Activated CD4-positive, alpha-beta T cell treated with anti-CD3 and anti-CD28 coated beads for 4 hours (primary cell): Measurements from ENCODE around the gene CAPN1.
"Not testable (repeated sequence)": the region's sequence is repeated elsewhere in the genome, so short reads cannot be mapped to it uniquely, and the experiment has no call there.

Experiments
- DNase-seq, 2 donors: peaks; one replicate each; pipeline ENCODE4 v3.0.0-alpha.2; 2020

CAPN1 gene

GRCh38 chr11:65181569-65182257 lies at the start of gene CAPN1:
TSS of gene CAPN1 (plus strand) at chr11:65181928. CDS start at chr11:65182702, 774 bp downstream.
- DNase-seq, result peak; percentile 67 to 69

GRCh38 chr11:65132238-65132987 lies 49.3 kb upstream of the CAPN1 start:
- no peak for DNase-seq

GRCh38 chr11:65132988-65133700 lies 48.6 kb upstream of the CAPN1 start:
- peak; percentile 54 to 55 for DNase-seq

- no peak for DNase-seq
Observed at GRCh38 chr11:65133724-65134123, 48.0 kb upstream of the CAPN1 start.

GRCh38 chr11:65134240-65134951 lies 47.3 kb upstream of the CAPN1 start, which contains the start of gene SYVN1:
TSS of gene SYVN1 (minus strand) at chr11:65134519. CDS start at chr11:65133601, 918 bp downstream.
- DNase-seq, result peak; percentile 91 to 92

- peak; percentile 78 to 82 for DNase-seq
Observed at GRCh38 chr11:65134952-65135632, 46.6 kb upstream of the CAPN1 start.

- DNase-seq, result no peak
Observed at GRCh38 chr11:65135633-65136145, 46.0 kb upstream of the CAPN1 start.

GRCh38 chr11:65136515-65137096 lies 45.1 kb upstream of the CAPN1 start:
- no peak for DNase-seq

- no peak for DNase-seq
Observed at GRCh38 chr11:65141896-65142494, 39.7 kb upstream of the CAPN1 start.

GRCh38 chr11:65147352-65148075 lies 34.2 kb upstream of the CAPN1 start:
- DNase-seq, result no peak

- no peak for DNase-seq
Observed at GRCh38 chr11:65148657-65149056, 33.1 kb upstream of the CAPN1 start.

GRCh38 chr11:65150131-65150508 lies 31.6 kb upstream of the CAPN1 start:
- DNase-seq, result not testable (repeated sequence)

GRCh38 chr11:65150509-65151299 lies 31.0 kb upstream of the CAPN1 start:
- DNase-seq, result no peak

GRCh38 chr11:65151331-65151899 lies 30.3 kb upstream of the CAPN1 start:
- no peak for DNase-seq

GRCh38 chr11:65152122-65152521 lies 29.6 kb upstream of the CAPN1 start:
- DNase-seq, result no peak

- DNase-seq, result no peak
Observed at GRCh38 chr11:65156256-65156655, 25.5 kb upstream of the CAPN1 start.

GRCh38 chr11:65156926-65157325 lies 24.8 kb upstream of the CAPN1 start:
- no peak for DNase-seq

GRCh38 chr11:65157336-65157735 lies 24.4 kb upstream of the CAPN1 start:
- no peak for DNase-seq

GRCh38 chr11:65159012-65159411 lies 22.7 kb upstream of the CAPN1 start:
- DNase-seq, result no peak
